Renal pelvis (tissue), 4 donors: ENCODE data around the gene AKR1A1. TPM values are rescaled to one million over a fixed set of nuclear protein-coding genes. Genes with fewer than 3 reads are reported as not detected.
"Not testable (repeated sequence)": the region's sequence is repeated elsewhere in the genome, so short reads cannot be mapped to it uniquely, and the experiment has no call there.

Source experiments
- DNase-seq: peaks from one replicate; pipeline ENCODE4 v3.0.0-alpha.2; 2013
- polyA plus RNA-seq, 3 donors: library from polyadenylated mRNA; unstranded; fragments of 120-200 nt; gene quantifications; one replicate each; pipeline ENCODE4 v1.2.1, GENCODE V29; 2013; ENCODE audit not compliant: insufficient read length in 3 of 3

The AKR1A1 gene
- polyA plus RNA-seq, 3 donors: 313 to 323 (median 320) TPM

DNA sequence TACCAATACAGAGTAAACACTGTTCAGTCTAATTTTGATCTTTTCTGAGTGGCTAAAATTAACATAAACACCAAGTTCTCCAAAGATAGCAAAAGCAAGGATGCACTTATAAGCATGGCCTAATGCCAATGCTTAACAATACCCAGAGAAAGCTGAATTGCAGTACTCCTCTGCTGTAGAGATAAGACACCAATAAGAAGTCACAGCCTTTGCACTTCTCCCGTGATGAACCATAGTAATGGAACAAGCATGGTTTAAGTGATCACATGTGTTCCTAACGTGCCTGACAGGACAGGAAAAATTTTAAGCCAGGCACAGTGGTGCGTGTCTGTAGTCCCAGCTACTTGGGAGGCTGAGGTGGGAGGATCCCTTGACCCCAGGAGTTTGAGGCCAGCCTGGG lies 34.6 kb upstream of the AKR1A1 start:
- no peak for DNase-seq

DNA sequence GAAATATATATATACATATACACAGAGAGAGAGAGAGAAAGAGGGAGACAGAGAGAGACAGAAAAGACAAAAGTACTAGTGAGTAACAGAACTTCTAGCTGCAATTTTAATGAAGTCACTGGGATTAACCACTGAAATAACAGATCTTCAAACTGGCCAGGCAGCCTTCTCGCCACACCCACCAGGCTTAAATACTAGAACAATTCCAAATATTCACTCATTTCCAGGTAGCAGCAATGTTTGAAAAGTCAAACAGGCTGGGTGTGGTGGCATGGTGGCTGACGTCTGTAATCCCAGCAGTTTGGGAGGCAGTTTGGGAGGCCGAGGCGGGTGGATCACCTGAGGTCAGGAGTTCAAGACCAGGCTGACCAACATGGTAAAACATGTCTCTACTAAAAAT lies 34.2 kb upstream of the AKR1A1 start:
- no peak for DNase-seq

DNA sequence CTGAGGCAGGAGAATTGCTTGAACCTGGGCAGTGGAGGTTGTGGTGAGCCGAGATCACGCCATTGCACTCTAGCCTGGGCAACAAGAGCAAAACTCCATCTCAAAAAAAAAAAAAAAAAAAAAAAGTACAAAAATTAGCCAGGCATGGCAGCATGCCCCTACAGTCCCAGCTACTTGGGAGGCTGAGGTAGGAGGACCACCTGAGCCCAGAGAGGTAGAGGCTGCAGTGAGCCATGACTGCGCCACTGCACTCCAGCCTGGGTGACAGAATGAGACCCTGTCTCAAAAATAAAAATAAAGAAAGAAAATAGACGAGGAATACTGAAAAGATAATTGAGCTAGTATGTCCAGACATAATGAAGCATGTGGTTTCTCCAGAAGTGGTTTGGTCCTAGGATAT lies 32.3 kb upstream of the AKR1A1 start:
- not testable (repeated sequence) for DNase-seq

DNA sequence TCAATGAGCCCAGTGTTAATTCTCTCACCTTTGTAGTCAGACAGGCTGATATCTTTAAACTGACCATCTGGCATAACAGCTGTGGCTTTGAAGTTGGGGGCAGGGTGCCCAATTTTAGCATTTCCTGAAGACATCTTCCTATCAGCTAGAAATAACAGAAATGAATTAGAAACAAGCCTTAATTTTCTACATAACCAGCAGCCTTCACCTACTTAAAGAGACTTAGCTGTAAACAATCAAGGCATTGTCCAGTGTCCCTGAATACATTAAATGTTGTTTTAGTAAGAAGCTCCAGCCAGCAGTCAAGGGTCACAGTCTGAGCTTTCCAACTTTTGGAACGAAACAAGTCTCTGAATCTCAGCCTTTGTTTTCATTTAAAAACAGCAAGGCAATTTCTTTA lies 31.7 kb upstream of the AKR1A1 start:
- no peak for DNase-seq

DNA sequence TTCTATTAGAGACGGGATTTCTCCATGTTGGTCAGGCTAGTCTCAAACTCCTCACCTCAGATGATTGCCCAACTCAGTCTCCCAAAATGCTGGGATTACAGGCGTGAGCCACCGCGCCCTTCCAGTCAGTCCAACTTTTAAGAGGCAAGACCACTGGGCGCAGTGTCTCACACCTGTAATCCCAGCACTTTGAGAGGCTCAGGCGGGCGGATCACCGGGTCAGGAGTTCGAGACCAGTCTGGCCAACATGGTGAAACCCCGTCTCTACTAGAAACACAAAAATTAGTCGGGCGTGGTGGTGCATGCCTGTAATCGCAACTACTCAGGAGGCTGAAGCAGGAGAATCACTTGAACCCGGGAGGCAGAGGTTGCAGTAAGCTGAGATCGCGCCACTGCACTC lies 30.9 kb upstream of the AKR1A1 start:
- not testable (repeated sequence) for DNase-seq

DNA sequence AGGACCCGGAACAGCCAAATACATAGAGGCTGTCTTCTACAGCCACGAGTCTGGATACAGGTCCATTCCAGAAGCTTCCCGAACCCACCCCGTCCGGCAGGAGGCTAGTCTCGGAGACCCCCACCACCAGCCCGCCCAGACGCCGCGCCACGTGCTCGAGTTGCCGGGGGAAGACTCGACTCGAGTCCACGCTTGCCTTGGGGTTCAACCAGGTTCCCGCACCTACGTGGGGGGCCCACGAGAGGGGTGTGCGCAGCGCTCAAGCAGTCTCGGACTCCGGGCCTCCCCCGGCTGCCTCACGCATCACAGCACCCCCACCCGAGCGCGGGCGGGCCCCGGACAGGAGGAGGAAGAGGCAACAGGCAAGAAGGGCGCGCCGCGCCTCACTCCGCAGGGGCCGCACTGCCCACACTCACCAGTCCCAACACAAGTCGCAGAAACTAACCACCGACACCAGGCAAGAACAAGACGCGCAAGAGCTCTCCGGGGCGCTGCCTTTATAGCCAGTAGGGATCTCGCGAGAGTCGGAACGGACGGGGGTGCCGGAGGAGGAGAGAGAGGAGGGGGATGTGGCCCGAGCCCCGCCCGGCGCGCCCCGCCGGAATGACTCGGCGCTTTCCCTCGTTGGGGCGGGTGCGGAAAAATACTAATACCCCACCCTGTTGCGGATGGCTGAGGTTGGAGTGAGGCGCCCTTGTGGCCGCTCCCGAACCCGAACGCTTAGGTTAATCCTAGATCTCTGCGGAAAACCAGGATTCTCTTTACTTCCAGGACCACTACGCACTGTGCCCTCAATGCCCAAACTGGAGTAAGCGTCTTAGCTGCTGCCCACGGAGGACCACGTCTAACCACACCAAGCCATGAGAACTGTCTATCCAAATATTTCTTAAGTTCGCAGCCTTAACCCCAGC lies 29.0 kb upstream of the AKR1A1 start, which contains the start of gene PRDX1:
Gene PRDX1 (minus strand): TSS at position 472 of the 911 bp plus-strand sequence. CDS start 2,841 bp downstream, outside the sequence.
- DNase-seq: peak; percentile 97

DNA sequence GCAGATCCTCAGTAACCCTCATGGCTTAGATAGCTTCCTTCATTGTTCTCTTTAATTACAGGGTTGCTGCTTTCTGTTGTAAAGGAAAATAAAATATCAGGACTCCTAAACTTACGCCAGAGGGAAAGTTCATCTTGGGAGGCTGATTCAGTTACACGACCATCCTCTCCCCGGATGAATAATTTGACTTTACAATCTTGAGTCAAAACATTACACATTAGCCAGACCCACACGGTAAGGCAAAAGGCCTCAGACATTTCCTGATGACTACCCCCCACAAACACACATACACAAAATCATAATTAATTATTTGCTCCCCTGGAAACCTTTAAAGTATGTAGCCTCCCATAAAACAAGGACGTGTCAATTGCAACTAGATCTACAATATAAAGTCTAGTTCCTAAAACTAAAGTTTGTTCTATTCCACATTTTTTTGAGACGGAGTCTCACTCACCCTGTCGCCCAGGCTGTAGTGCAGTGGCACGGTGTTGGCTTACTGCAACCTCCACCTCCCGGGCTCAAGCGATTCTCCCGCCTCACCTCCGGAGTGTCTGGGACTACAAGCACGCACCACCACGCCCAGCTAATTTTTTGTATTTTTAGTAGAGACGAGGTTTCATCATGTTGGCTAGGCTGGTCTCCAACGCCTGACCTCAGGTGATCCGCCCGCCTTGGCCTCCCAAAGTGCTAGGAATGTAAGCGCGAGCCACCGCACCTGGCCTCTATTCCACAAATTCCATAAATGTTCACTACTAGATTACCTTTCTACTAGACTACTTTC lies 28.1 kb upstream of the AKR1A1 start:
- no peak for DNase-seq

DNA sequence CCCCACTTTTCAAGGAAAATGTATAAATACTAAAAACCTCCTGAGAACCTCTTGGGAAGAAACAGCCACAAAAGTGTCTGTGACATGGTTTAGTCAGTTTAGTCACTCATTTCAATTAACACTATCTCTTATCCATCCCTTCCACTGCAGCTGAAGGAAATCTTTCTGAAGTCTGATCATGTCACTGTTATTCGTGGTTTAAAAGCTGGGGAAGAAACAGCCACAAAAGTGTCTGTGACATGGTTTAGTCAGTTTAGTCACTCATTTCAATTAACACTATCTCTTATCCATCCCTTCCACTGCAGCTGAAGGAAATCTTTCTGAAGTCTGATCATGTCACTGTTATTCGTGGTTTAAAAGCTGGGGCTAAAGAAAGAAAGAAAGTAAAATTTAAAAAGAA lies 27.1 kb upstream of the AKR1A1 start:
- not testable (repeated sequence) for DNase-seq

DNA sequence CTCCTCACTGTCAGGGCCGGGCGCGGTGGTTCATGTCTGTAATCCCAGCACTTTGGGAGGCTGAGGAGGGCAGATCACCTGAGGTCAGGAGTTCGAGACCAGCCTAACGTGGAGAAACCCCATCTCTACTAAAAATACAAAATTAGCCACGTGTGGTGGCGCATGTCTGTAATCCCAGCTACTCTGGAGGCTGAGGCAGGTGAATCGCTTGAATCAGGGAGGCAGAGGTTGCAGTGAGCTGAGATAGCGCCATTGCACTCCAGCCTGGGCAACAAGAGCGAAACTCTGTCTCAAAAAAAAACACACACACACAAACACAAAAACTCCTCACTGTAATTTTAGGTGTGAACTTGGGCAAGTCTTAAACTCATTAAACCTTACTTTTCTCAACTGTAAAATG lies 26.7 kb upstream of the AKR1A1 start:
- not testable (repeated sequence) for DNase-seq

DNA sequence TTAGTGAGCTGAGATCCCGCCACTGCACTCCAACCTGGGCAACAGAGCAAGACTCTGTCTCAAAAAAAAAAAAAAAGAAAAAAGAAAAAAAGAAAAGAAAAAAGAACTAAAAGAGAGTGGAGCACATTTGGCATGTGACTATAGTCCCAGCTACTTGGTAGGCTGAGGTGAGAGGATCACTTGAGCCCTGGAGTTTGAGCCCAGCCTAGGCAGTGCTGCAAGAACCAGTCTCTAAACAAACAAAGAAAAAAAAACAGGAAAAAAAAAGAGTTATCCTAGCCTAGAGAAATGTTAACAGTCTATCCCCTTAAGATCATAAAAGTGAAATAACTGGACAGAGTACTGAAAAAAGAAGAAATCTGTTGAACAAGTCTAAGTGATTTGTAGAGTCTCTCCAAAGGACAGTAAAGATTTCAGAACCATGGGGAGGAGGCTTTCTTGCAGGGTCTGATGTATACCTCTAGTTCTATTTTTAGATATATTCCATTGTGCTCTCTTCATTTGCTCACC lies 24.4 kb upstream of the AKR1A1 start:
- DNase-seq: no peak

DNA sequence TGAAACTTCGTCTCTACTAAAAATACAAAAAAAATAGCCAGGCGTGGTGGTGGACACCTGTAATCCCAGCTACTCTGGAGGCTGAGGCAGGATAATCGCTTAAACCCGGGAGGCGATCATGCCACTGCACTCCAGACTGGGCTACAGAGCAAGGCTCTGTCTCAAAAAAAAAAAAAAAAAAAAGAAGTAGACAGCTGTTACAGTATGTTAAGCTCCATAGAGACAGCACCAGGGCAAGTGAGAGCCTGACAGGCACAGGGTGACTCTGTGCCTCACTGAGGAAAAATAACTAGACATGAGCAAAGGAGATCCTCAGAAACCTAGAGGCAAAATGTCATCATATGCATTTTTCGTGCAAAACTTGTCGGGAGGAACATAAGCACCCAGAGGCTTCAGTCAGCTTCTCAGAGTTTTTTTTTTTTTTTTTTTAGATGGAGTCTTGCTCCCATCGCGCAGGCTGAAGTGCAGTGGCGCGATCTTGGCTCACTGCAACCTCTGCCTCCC lies 19.9 kb upstream of the AKR1A1 start:
- DNase-seq: no peak

DNA sequence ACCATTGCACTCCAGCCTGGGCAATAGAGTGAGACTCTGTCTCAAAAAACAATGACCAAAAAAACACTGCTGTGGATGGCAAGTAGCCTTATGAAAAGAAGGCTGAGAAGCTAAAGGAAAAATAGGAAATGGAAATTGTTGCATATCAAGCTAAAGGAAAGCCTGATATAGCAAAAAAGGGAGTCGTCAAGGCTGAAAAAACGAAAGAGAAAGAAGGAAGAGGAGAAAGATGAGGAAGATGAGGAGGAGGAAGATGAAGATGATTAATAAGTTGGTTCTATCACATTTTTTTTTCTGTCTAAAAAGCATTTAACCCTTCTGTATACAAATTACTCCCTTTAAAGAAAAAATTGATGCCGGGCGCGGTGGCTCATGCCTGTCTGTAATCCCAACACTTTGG lies 18.8 kb upstream of the AKR1A1 start:
- no peak for DNase-seq

DNA sequence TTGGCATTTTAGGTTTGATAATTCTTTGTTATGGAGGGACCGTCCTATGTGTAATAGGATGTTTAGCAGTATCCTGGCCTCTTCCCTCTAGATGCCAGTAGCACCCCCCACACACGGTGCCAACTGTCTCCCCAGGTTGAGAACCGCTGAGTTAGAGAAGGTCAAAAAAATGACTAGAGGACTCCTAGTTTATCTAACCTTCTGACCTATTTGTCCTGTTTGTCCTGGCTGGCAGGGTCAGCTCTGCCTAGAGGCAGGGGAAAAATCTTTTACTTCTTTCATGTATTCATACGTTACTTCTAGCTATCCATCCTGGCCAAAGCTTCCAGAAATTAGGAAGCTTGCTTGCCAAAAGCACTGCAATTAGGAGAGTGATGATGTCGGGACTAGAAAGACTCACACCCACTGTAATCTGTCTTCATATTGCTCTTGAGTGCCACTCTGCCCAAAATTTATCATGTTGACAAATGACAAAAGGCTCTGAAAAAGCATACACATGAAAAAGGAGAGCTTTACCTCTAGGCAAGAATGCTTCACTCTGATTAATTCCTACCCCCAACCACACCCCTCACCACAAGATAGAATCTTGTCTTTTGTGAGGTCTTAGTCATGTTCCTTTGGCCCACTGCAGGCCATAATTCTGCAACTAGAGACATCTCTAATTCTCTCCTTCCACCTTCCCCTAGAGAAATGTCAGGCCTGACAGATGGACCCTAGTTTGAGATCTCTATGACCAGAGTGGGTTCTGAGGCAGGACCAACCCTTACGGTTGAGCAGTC lies 14.4 kb upstream of the AKR1A1 start:
- DNase-seq: no peak

DNA sequence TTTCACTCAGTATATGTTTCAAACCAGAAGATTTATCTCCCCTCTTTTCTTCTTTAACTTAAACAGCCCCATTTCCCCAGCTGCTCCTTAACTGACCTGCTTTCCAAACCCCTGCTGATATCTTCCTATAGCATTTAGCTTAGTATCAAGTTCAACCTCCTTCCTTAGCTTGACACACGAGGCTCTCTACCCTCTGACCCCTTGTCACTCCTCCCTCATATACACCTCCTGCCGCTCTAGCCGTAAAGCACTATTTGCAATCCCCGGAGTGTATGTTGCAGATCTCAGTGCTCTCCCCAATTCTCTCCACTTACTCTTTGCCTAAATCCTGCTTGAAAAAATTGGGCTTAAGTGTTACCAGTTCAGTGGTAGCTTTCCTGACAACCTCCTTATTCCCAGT lies 13.7 kb upstream of the AKR1A1 start:
- DNase-seq: no peak

DNA sequence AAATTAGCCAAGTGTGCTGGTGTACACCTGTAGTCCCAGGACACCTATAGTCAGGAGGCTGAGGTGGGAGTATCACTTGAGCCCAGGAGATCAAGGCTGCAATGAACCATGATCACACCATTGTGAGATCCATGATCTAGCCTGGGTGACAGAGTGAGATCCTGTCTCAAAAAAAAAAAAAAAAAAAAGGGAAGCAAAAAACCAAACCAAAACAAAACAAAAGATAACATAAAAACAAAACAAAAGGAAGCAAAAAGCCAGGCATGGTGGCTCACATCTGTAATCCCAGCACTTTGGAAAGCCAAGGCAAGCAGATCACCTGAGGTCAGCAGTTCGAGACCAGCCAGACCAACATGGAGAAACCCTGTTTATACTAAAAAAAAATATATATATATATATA lies 9.4 kb upstream of the AKR1A1 start:
- DNase-seq: no peak

DNA sequence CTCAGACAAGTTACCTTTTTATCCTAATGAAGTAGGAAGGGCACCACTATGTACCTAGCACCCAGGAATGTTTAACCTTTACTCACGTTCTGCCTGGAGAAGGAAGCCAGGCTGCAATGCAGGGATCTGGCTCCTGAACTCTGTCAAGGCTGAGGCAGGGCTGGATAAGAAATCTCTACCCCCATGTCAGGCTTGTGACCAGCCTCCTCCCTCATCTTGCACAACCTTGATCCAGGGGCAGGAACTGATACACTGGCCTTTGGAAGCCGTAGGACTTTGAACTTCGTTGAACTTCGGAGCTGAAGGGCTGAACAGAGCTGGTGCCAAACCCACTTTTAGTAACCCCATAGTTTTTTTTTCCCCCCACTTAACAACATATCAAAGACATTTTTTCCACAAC lies 8.0 kb upstream of the AKR1A1 start:
- no peak for DNase-seq

DNA sequence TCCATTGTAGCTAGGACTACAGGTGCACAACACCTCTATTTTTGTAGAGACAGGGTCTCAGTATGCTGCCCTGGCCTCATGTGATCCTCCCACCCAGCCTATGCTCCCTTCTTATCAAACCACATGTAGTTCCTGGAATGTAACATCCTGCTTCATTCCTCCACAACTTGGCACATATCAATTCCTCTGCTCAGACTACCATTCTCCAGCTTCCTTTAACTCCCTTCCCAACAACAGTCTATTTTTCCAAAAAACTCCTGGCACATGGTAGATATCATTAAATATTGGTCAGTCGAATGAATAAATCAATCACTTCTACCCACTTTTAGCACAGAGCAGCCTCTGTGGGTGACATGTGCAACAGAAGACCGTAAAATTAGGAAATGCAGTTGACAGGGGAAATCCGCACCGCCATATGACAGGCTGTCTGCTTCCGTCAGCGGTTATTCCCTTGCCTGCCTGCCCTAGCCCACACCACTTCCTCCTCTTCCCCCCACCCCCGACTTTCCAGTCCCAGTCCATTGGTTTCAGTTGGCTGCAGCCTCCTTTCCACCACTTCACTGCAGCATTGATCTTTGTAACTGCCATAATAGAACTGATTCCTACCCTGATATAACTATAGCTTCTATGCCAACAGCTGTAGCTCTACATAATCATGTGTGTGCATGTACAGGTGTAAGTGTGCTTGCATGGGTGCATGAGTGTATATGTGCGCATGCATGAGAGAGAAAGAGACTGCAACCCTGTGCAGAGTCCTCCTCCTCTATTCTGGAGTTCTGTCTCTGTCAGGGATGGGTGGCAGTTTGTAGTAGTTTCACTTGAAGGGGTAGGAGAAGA lies 6.8 kb upstream of the AKR1A1 start:
- DNase-seq: no peak

DNA sequence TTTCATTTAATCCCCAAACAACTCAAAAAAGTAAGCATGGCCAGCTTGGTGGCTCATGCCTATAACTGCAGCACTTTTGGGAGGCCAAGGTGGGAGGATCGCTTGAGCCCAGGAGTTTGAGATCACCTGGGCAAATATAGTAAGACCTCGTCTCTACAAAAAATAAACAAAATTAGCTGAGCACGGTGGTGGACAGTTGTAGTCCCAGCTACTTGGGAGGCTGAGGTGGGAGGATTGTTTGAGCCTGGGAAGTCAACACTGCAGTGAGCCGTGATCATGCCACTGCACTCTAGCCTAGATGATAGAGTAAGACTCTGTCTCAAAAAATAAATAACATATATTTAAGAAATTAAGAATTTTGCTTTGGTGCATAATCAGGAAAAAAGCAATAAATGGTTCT lies 6.1 kb upstream of the AKR1A1 start:
- no peak for DNase-seq

DNA sequence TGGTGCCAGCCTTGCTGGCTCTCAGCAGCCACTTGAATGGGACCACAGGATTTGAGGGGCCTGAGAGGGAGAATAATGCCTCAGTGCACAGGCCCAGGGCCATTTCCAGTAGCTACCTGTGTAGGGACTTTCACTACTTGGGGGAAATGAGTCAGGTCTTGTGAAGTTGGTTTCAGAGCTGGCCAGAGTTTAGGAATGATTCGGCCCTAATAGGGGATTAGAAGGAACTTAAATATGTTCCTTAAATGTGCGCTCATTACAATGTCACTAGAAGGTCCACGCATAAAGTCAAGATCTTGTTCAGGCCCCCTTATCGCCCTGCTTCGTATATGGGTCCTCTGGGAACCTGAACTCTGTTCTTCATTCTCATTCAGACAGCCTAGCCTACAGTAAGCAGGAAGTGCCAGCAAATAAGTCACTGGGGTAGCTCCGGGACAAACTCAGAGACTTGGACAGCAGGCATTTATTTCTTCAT lies 5.6 kb upstream of the AKR1A1 start:
- no peak for DNase-seq

DNA sequence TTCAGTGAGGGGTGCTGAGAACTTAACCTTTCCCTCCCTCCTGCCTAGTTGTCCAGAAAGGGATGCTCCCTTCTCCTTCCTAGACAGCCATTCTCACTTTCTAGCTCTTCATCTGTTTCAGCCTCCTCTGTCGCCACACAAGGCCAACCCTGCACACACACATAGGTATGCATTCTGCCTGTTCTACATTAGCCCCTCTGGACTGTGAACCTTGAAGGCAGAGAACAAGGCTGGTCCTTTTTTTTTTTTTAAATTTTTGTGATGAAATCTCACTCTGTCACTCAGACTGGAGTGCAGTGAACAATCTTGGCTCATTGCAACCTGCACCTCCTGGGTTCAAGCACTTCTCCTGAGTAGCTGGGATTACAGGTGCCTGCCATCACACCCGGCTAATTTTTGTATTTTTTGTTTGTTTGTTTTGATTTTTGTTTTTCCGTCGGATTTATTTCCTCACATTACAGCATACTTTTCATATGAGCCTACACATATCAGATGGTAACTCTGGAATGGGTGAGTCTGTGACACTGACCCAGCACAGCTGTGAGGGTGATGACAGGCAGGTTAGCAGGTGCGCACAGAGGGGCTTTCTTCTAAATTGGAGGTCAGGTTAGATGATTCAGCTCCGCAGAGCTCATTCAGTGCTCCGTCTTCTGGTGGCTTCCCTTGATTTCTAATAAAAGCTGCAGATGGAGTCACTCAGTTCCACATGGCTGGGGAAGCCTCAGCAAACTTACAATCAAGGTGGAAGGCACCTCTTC lies 4.9 kb upstream of the AKR1A1 start:
- no peak for DNase-seq
